AML-193 (cell line): ENCODE data around the gene C1orf146.
"Not testable (repeated sequence)": the region's sequence is repeated elsewhere in the genome, so short reads cannot be mapped to it uniquely, and the experiment has no call there.

Experiments used
- DNase-seq, 2 experiments: peaks; one replicate each; lab custom pipeline; 2025; lab: John Stamatoyannopoulos, UW

The C1orf146 gene

GRCh38 chr1:92217721-92218120 is at the start of gene C1orf146:
C1orf146 (plus strand) TSS chr1:92217915; CDS start chr1:92231421, 13,506 bp downstream.
- DNase-seq = no peak

- no peak for DNase-seq
These were observed 49.1 kb upstream of the C1orf146 start for GRCh38 chr1:92168657-92169056.

- no peak for DNase-seq
These were observed 48.3 kb upstream of the C1orf146 start for GRCh38 chr1:92169214-92170005.

- DNase-seq = no peak
These were observed 33.1 kb upstream of the C1orf146 start for GRCh38 chr1:92184632-92185031.

- DNase-seq = no peak
These were observed 31.6 kb upstream of the C1orf146 start for GRCh38 chr1:92186081-92186480.

- DNase-seq = no peak
These were observed 29.1 kb upstream of the C1orf146 start for GRCh38 chr1:92188436-92189255.

- no peak for DNase-seq
These were observed 26.0 kb upstream of the C1orf146 start for GRCh38 chr1:92191726-92192125.

- no peak for DNase-seq
These were observed 25.5 kb upstream of the C1orf146 start for GRCh38 chr1:92192246-92192645.

- DNase-seq = no peak
These were observed 23.2 kb upstream of the C1orf146 start for GRCh38 chr1:92194511-92194910.

GRCh38 chr1:92201973-92202372 is 15.7 kb upstream of the C1orf146 start:
- peak; percentile 84 to 86 for DNase-seq

- DNase-seq = no peak
These were observed 14.6 kb upstream of the C1orf146 start for GRCh38 chr1:92203105-92203504.

- peak; percentile 44 for DNase-seq
These were observed 7.0 kb upstream of the C1orf146 start for GRCh38 chr1:92210701-92211100.

GRCh38 chr1:92211166-92211565 is 6.5 kb upstream of the C1orf146 start:
- DNase-seq = no peak

GRCh38 chr1:92218559-92218958 is 844 bp downstream of the C1orf146 start:
- DNase-seq = no peak

GRCh38 chr1:92219028-92219427 is 1.3 kb downstream of the C1orf146 start:
- no peak for DNase-seq

GRCh38 chr1:92228401-92228800 is 10.7 kb downstream of the C1orf146 start:
- DNase-seq = no peak

GRCh38 chr1:92230736-92231135 is 13.0 kb downstream of the C1orf146 start:
- no peak for DNase-seq

- no peak for DNase-seq
These were observed 22.3 kb downstream of the C1orf146 start for GRCh38 chr1:92240034-92240433.

- DNase-seq = no peak
These were observed 26.7 kb downstream of the C1orf146 start for GRCh38 chr1:92244376-92244775.

- DNase-seq = not testable (repeated sequence)
These were observed 37.0 kb downstream of the C1orf146 start for GRCh38 chr1:92254714-92255113.

GRCh38 chr1:92259350-92259749 is 41.6 kb downstream of the C1orf146 start:
- DNase-seq = no peak

- no peak for DNase-seq
These were observed 44.8 kb downstream of the C1orf146 start for GRCh38 chr1:92262516-92262915.

- no peak for DNase-seq
These were observed 55.3 kb downstream of the C1orf146 start for GRCh38 chr1:92273039-92273438.
